Transverse colon (tissue), 4 donors: ENCODE measurements around the gene ZNF804A. TPM values are rescaled to one million over a fixed set of nuclear protein-coding genes. Genes with fewer than 3 reads are reported as not detected.

Source experiments
- DNase-seq: peaks from one replicate; pipeline ENCODE4 v3.0.0-alpha.2; 2019
- H3K27ac ChIP-seq, 4 donors: fragments of 200-600 bp; sonication (generic); 2 replicates each; pipeline ENCODE4 v1.5.1; 2016 to 2018; ENCODE audit warnings: inconsistent platforms in 4 of 4
- H3K27me3 ChIP-seq: fragments of 200-600 bp; sonication (generic); 2 replicates; pipeline ENCODE4 v1.5.1; 2017; ENCODE audit warnings: inconsistent platforms
- H3K36me3 ChIP-seq, 4 donors: fragments of 200-600 bp; sonication (generic); 2 replicates each; pipeline ENCODE4 v1.5.1; 2017 to 2019; ENCODE audit warnings: inconsistent platforms in 4 of 4
- H3K4me1 ChIP-seq, 4 donors: fragments of 200-600 bp; sonication (generic); 2 replicates each; pipeline ENCODE4 v1.5.1; 2017 to 2020; ENCODE audit warnings: inconsistent platforms in 4 of 4
- H3K4me3 ChIP-seq, 4 donors: fragments of 200-600 bp; sonication (generic); 1 replicate in 1 of 4; 2 replicates in 3 of 4; pipeline versions ENCODE4 v1.5.1 to v1.6.1; 2017 to 2019; ENCODE audit warnings: inconsistent platforms in 4 of 4
- H3K9me3 ChIP-seq, 2 donors: fragments of 200-600 bp; sonication (generic); 2 replicates each; pipeline ENCODE4 v1.5.1; 2017 to 2019; ENCODE audit warnings: inconsistent platforms in 2 of 2
- CTCF ChIP-seq, 5 experiments: fragments of 200-600 bp in 3 of 5; fragments of 450-650 bp in 2 of 5; sonication (generic) in 3 of 5; IDR thresholded peaks; 1 replicate in 2 of 5; 2 replicates in 3 of 5; pipeline ENCODE4 v1.5.1; 2016 to 2017; ENCODE audit warnings: antibody characterized with exemption in 5 of 5, inconsistent platforms in 3 of 5, mild to moderate bottlenecking in 2 of 5, moderate library complexity in 1 of 5
- EP300 ChIP-seq: sonication (generic); formaldehyde crosslinking; IDR thresholded peaks from one replicate; pipeline ENCODE4 v1.6.1; 2017; ENCODE audit warnings: antibody characterized with exemption, low read depth
- POLR2A ChIP-seq: fragments of 450-650 bp; IDR thresholded peaks from one replicate; pipeline ENCODE4 v1.6.1; 2016; ENCODE audit warnings: antibody characterized with exemption, mild to moderate bottlenecking, moderate library complexity
- POLR2AphosphoS5 ChIP-seq, 3 donors: sonication (generic); formaldehyde crosslinking; IDR thresholded peaks; one replicate each; pipeline ENCODE4 v1.6.1; 2016; ENCODE audit warnings: antibody characterized with exemption in 3 of 3
- WGBS, 2 donors: methylation state at CpG; one replicate each; pipeline ENCODE4 v1.1.5; 2018; ENCODE audit warnings: low coverage in 1 of 2; 5-methylcytosine and 5-hydroxymethylcytosine counted together
- in situ Hi-C, 4 donors: fragments of 200-750 bp; cut with MboI; loops; one replicate each; pipeline versions ENCODE4 v1.15.0 to v1.15.1; 2017; ENCODE audit warnings: low sequenced_read_pairs in 3 of 4, low pct_ligation_motif_present in 1 of 4, low pct_unique_long_range_greater_than_20kb in 1 of 4
- intact Hi-C: fragments of 100-400 bp; cut with DNase I; formaldehyde crosslinking; loops from one replicate; pipeline ENCODE4 v1.15.1; 2023; ENCODE audit warnings: low total_unique reads
- total RNA-seq, 4 donors: library from RNA; depleted of rRNA; stranded (reverse); fragments of >200 nt; gene quantifications; one replicate each; pipeline ENCODE4 v1.1.0, GENCODE V29; 2016

ZNF804A gene
- total RNA-seq, 4 donors from 2014 or later, result 0.16 to 1.5 (median 0.70) TPM

- H3K27ac ChIP-seq, result no peak overlapping the region
- H3K4me3 ChIP-seq, result no peak overlapping the region
- no peaks in the 10 kb centered on the region for H3K27me3 ChIP-seq
- WGBS, 2 donors, result 68 to 73% methylated on average over 2 of the region's 2 CpGs
- no peaks in the 10 kb centered on the region for H3K9me3 ChIP-seq
- no peak for DNase-seq
- H3K36me3 ChIP-seq, result no peaks in the 10 kb centered on the region
- H3K4me1 ChIP-seq, result no peaks in the 10 kb centered on the region
- TF ChIP-seq POLR2AphosphoS5 (IDR thresholded peaks at IDR 0.05) (no peak), CTCF (IDR thresholded peaks at IDR 0.05) (no peak), EP300 (no peak), POLR2A (no peak)
- in situ Hi-C loops, result no loop called here
- intact Hi-C loops, result no loop called here
Measured at GRCh38 chr2:184562532-184562931, 35.8 kb upstream of the ZNF804A start.

GRCh38 chr2:184564092-184564491, 34.2 kb upstream of the ZNF804A start:
- Histone ChIP-seq H3K27me3 (no peaks in the 10 kb centered on the region), H3K4me3 (no peak overlapping the region), H3K27ac (no peak overlapping the region), H3K9me3 (no peaks in the 10 kb centered on the region), H3K36me3 (no peaks in the 10 kb centered on the region), H3K4me1 (no peaks in the 10 kb centered on the region)
- DNase-seq, result no peak
- intact Hi-C loops, result no loop called here
- WGBS, 2 donors, result 27 to 55% methylated on average over 1 of the region's 1 CpG
- in situ Hi-C loops, result no loop called here
- TF ChIP-seq CTCF (IDR thresholded peaks at IDR 0.05), result no peak

GRCh38 chr2:184566716-184567115, 31.6 kb upstream of the ZNF804A start:
- no peaks in the 10 kb centered on the region for H3K4me1 ChIP-seq
- intact Hi-C loops (no loop called here), in situ Hi-C loops (no loop called here)
- TF ChIP-seq EP300 (no peak), POLR2A (no peak), CTCF (IDR thresholded peaks at IDR 0.05) (no peak), POLR2AphosphoS5 (IDR thresholded peaks at IDR 0.05) (no peak)
- no peaks in the 10 kb centered on the region for H3K9me3 ChIP-seq
- 84 to 92% methylated on average over 3 of the region's 3 CpGs for WGBS, 2 donors
- H3K4me3 ChIP-seq, result no peak overlapping the region
- no peak for DNase-seq
- H3K36me3 ChIP-seq, result no peaks in the 10 kb centered on the region
- no peaks in the 10 kb centered on the region for H3K27me3 ChIP-seq
- H3K27ac ChIP-seq, result no peak overlapping the region

GRCh38 chr2:184577056-184577455, 21.3 kb upstream of the ZNF804A start:
- TF ChIP-seq POLR2A (no peak), POLR2AphosphoS5 (IDR thresholded peaks at IDR 0.05) (no peak), CTCF (IDR thresholded peaks at IDR 0.05) (no peak), EP300 (no peak)
- H3K4me3 ChIP-seq, result no peak overlapping the region
- H3K27ac ChIP-seq, result no peak overlapping the region
- in situ Hi-C loops, result no loop called here
- WGBS, 2 donors, result 80 to 83% methylated on average over 1 of the region's 1 CpG
- no peaks in the 10 kb centered on the region for H3K36me3 ChIP-seq
- no peak for DNase-seq
- no peaks in the 10 kb centered on the region for H3K9me3 ChIP-seq
- H3K27me3 ChIP-seq, result no peaks in the 10 kb centered on the region
- H3K4me1 ChIP-seq, result no peaks in the 10 kb centered on the region
- intact Hi-C loops, result no loop called here
